IPS-NIHi7 (cell line): ENCODE measurements around the gene AQP10.
A peak's percentile ranks its signal among the peaks of the same experiment; 100 is the strongest.
"Not testable (repeated sequence)": the region's sequence is repeated elsewhere in the genome, so short reads cannot be mapped to it uniquely, and the experiment has no call there.

Experiments used
- DNase-seq: peaks from one replicate; pipeline ENCODE4 v3.0.0; 2012; ENCODE audit warnings: mixed read lengths; ENCODE audit errors: extremely low spot score

Gene AQP10

GRCh38 chr1:154324241-154324640 is 3.3 kb downstream of the AQP10 start:
- no peak for DNase-seq

GRCh38 chr1:154324669-154325582 is 4.0 kb downstream of the AQP10 start, which contains the start of gene ATP8B2:
TSS of gene ATP8B2 (plus strand) at chr1:154325525. CDS start at chr1:154328142, 2,617 bp downstream.
- DNase-seq = peak; percentile 95

GRCh38 chr1:154325583-154326545 is 5.0 kb downstream of the AQP10 start:
- peak; percentile 88 for DNase-seq

DNA sequence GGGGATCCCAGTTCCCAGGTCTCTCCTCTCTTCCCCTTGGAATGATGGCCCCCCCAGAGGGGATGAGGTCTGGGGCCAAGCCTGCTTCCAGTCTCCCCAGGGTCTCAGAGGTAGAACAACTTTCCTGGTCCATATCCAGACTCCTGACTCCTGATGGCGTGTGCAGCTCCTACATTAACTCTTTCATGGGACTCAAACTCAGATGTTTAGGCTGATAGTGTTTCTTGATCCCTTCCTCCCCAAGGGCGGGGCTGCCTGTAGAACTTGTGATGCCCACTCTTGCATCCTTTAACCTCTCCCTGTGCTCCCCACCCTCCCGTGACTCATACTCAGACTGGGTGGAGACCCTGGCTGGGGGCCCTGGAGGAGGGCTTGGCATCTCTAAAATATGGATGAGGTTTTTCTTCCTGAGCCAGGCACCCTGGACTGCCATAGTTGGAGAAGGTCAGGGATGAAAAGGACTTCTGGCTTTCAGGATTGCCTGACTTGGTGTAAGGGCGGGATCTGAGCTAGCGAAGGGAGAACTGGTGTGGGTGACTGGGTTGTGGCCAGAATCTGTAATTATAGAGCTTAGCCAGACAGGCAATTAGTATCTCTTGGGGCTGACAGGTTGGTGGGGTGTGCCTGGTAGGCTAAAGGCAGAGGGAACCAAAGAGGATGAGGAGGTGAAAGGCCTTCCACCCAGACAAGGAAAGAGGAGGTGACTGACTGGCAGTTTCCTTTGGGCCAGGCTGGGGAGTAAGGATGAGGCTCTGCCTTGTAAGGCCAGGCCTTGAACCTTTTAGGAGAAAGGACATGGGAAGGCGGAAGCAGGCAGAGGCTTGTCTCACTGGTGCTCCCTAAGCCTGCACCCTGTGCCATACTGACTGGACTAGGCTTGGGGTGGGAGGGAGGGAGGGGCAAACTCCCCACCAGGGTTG is 5.9 kb downstream of the AQP10 start:
- DNase-seq = no peak

GRCh38 chr1:154327466-154328317 is 6.8 kb downstream of the AQP10 start:
- DNase-seq = no peak

DNA sequence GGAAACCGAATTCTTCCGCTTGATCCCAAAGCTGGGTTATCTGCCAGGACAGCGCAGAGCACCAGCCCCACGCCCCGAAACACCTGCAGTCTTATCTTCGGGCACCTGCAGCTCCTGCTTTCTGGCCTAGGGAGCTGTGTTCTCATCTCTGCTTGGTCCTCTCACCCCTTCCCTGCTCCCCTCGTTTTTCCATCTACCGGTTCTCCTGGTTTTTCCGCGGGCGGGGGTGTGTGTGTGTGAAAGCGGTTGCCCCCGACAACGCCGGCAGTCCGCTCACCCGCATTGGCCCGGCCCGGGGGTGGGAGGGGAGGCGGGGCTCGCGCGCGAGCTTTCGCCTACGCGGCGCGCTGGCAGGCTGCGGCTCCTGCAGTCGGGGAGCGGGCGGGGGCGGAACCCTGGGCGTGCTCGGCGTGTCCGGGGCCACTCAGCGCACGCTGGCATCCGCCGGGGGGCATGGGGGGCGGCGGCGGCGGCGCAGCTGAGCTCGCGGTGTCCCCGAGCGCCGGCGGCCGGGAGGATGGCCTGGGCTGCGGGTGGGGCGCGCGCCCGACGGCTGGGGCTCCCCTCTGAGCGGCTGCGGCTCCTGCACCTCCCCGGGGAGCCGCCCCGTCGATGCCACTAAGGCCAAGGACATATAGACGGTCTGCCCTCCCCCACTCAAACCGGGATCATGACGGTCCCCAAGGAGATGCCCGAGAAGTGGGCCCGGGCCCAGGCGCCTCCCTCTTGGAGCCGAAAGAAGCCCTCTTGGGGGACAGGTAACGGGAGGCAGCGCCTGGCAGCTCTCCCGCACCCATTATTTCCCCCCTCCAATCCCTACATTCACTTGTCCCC is 7.6 kb downstream of the AQP10 start:
- DNase-seq = peak; percentile 77

DNA sequence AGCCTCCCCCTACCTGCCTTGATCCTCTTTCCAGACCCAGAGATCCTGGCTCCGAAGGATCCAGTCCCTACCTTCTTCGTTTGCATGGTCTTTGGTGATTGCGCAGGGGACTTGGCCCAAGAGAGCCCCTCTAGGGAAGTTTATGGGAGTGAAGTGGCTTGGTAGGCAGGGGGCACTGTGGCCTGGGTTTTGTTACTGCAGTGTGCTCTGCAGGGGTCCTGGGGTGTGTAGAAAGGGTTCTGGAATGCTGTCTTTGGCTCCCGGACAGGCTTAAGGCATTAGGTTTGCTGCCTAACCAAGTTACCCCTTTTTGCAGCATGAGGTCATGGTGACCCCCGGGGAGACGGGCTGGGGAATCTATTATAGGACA is 8.2 kb downstream of the AQP10 start:
- peak; percentile 70 for DNase-seq

DNA sequence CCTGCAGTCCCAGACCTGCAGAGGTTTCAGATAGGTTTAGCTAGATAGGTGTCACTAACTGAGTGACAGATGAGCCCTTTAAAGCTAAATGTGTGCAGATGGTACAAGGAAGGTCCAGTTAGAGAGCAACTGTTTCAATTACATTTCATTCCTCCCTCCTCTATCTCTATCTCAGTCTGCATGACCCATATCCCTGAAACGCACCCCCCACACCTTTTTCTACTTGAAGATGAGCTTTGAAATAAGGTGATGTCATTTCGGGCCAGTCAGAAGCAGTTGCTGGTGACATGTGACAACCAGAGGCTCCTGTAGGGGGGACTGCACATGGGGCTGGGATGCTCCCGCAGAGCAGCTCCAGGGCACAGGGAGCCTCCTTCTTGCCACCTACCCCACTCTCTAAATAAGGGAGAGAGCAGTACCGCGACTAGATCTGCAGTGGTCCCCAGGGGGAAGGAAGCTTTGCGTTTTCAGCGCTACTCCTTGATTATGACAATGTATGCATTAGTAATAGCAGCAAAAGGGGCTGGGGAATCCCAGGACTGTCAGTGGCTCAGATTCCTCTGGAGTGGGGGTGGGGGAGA is 8.7 kb downstream of the AQP10 start:
- no peak for DNase-seq

- DNase-seq = no peak
Measured at GRCh38 chr1:154330669-154331068, 9.8 kb downstream of the AQP10 start.

DNA sequence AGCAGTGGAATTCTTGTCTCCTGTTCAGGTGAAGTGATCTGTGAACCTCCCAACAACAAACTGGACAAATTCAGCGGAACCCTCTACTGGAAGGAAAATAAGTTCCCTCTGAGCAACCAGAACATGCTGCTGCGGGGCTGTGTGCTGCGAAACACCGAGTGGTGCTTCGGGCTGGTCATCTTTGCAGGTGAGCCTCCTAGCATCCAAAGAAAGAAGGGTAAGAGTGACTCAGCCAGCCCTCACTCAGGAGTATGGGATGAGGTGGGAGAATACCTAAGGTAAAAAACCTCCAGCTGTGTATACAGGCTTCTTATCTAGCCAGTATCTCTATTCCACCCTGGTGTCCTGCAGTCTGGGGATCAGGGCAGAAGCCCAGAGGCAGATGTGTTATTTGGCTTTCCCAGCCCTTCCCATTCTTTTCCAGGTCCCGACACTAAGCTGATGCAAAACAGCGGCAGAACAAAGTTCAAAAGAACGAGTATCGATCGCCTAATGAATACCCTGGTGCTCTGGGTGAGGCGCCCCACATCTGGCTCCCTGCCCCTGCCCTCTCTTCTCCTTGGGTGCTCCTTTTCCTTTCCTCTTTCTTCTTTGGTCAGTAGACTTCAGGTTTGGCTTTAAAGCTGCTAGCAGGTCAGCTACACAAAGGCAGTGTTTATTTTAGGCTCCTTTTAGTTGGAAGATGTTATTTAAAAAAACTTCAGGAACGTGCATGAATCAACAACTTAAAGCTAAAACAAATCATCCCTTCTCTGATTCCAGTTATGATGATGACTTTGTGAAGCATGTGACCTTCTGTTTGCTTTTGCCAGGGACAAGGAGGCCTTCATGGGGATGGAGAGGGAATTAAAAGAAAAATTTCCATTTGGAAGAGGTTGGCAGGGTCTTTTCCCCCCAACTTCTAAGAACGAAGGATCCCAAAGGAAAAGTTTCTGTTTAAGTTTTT is 13.5 kb downstream of the AQP10 start:
- no peak for DNase-seq

GRCh38 chr1:154335025-154335714 is 14.3 kb downstream of the AQP10 start:
- peak; percentile 86 for DNase-seq

DNA sequence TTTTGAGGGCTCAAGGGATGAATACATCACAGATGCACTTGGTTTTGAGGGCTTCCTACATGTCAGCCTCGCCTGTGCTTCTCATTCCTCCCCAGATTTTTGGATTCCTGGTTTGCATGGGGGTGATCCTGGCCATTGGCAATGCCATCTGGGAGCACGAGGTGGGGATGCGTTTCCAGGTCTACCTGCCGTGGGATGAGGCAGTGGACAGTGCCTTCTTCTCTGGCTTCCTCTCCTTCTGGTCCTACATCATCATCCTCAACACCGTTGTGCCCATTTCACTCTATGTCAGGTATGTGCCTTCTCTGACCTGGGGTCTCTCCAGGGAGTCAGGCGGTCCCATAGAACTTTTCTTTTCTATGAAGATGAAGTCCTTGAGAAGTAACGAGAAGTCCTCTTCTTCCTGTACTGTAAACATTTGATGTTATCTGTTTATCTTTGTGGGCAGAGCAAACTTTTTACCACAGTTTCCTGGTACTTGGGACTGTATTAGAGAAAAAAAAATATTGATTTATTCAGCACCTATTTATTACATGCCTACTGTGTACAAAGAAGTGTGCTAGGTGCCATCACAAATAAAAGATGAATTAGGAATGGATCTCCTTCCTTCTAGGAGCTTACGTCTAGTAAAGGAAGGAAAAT is 16.5 kb downstream of the AQP10 start:
- DNase-seq = no peak

GRCh38 chr1:154338875-154339274 is 18.0 kb downstream of the AQP10 start:
- DNase-seq = no peak

DNA sequence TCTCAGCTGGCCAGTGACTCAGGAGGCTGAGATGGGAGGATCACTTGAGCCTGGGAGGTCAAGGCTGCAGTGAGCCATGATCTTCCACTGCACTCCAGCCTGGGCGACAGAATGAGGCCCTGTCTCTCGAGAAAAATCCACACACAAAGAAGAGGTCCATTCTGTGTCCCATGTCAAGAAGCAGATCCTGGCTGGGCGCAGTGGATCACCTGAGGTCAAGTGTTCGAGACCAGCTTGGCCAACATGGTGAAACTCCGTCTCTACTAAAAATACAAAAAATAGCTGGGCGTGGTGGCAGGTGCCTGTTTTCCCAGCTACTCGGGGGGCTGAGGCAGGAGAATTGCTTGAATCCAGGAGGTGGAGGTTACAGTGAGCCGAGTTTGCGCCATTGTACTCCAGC is 20.5 kb downstream of the AQP10 start:
- DNase-seq = not testable (repeated sequence)

DNA sequence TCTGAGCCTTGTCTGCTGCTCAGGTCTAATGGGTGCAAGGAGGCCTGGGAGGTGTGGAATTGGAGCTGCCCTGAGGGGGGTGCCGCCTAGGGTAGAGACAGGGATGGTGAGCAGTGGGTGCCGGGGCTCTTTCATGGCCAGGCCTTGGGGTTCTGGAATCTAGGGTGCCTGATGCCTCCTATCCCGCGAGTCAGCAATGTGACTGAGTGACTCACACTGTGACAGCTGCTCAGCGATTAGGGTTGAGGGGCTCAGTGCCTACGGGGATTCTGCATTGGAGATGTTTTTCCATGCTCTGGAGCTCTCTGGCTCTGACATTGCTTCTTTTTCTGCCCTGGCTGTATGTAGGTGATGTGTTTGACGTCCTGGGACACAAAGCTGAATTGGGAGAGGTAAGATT is 21.2 kb downstream of the AQP10 start:
- no peak for DNase-seq

- DNase-seq = no peak
Measured at GRCh38 chr1:154342836-154343472, 22.1 kb downstream of the AQP10 start.
